Fibroblast of upper back skin (primary cell): ENCODE measurements around the gene ANO4.

ENCODE experiments used
- DNase-seq: peaks from one replicate; pipeline ENCODE4 v3.0.0-alpha.2; 2013

ANO4 gene

DNA sequence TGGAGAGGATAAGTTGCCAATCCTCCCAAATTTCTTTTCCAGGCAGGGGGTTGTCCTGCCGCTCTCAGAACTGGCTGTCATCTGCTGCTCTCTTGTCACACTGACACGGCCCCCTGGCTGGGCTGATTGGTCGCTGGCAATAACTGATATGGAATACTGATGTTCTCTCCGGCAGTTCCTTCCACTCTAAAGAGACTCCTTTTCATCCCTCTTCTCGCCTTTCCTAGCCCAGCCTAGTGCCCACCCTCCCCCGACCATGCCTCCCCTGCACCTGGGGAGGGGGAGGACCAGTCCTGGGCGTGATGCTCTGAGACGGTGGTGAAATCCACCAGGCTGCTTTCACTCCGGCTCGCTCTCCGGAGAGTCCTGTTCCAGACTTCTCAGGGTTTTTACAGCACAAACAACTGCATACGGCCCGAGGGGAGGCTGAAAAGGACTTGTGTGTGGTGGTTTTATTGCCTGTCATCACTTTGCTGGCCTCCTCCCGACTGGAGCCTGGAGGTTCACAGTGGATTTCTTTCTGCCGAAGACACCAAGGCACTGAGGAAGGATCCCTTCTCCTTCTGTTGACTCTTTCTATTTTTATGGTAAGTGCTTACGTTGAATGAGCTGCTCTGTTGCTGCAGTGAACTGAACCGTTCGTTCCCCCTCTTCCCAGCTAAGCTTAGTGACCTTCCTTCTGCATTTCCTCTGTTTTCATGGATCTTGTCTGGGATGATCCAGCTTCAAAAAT is at the start of gene ANO4:
Gene ANO4 (plus strand): TSS at position 336 of the 733 bp plus-strand sequence. CDS start 107,010 bp downstream, outside the sequence.
- peak; percentile 3 for DNase-seq

GRCh38 chr12:100745378-100746071 is 49.1 kb upstream of the ANO4 start:
- no peak for DNase-seq

GRCh38 chr12:100752841-100753240 is 41.7 kb upstream of the ANO4 start:
- DNase-seq = no peak

DNA sequence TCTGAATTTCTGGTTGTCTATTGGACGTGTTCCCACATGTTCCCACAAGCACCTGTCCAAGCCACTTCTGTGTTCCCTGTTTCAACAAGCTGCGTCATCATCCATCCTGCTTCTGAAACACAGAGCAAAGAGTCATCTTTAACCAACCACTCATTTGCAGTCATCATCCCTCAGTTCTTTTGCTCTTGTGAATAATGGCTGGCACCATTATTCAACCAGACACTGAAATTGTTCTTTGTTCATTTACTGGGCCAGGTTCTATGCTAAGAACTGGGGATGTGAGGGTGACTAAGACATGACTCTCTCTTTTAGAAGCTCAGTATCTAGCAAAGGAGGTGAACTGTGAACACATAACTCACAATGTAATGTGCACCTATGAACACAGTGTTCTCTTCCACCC is 40.7 kb upstream of the ANO4 start:
- no peak for DNase-seq

GRCh38 chr12:100755186-100755585 is 39.4 kb upstream of the ANO4 start:
- no peak for DNase-seq

GRCh38 chr12:100758083-100758482 is 36.5 kb upstream of the ANO4 start:
- no peak for DNase-seq

DNA sequence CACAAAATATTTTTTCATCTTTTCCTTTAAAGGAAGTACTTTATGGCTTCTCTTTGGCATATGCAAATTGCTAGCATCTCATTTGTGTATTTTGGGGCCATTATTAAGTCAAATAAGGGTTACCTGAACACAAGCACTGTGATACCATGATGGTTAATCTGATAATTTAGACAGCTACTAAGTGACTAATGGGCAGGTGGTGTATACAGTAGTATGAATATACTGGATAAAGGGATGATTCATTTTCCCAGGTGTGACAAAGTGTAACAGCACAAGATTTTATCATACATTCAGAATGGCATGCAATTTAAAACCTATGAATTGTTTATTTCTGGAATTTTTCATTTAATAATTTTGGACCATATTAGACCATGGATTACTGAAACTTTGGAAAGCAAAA is 27.2 kb upstream of the ANO4 start:
- DNase-seq = no peak

DNA sequence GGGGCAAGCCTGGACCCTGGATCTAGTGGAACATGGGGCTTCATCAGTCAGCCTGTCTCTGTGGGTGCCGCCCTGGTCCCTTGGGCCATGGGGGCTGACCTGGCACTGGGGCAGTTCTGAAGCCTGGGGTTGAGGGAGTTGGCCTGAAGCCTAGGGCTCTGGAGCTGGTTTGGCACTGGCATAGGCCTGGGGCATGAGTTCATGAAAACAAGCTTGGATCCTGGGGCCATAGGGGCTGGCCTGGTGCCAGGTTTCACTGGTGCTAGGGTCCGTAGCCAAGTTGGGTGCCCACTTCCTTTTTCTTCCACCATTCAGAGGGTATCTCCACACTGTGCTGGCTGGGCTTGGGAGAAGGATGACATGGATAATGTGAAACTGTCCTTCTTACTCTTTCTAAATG is 26.6 kb upstream of the ANO4 start:
- DNase-seq = no peak

DNA sequence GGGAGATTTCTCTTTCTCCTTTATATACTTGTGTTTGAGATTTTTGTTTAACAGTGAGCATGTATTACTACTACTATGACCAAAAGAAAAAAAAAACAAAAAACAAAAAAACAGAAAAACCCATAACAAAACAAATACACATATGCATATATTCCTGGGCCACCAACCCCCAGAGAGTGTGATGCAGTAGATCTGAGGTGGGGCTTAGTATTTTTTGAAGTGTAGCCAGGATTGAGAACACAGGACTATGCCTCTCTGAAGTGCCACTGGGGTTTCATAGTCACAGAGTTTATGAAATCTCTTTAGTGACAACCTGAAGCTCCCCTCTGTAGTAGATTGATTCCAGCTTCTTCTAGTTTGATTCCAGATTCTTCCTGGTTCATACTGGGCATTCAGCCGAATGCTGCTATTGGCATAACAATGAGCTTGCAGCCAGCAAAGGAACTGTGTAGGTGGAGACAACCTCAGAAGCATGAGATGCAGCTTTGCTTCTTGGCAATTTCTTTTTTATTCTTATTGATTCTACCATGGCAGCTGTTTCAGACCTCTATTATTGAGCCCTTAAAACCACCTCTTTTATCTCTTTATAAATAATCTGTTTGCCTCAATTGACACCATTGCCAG is 15.5 kb upstream of the ANO4 start:
- DNase-seq = no peak

- no peak for DNase-seq
Measured at GRCh38 chr12:100789146-100789545, 5.4 kb upstream of the ANO4 start.

- no peak for DNase-seq
Measured at GRCh38 chr12:100789975-100790374, 4.6 kb upstream of the ANO4 start.

GRCh38 chr12:100790552-100790951 is 4.0 kb upstream of the ANO4 start:
- DNase-seq = no peak

GRCh38 chr12:100793182-100793581 is 1.4 kb upstream of the ANO4 start:
- DNase-seq = peak; percentile 26

- no peak for DNase-seq
Measured at GRCh38 chr12:100795174-100795799, 711 bp downstream of the ANO4 start.

DNA sequence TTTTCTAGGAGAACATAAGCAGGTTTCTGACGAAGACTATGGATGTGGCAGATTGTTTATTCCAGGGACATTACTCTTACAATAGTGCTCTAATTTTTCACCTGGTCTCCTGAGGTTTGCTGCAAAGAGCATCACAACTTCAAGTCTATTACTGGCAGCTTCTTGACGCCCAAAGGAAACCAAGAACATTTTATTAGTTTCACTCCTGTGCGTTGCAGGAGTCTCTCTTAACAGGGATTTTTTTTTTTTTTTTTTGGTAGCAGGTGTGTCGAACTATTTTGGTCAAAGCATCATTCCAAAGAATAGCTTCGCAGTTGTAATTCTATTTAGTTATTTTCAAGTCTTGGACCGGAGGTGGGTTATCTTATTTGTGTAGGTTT is 1.2 kb downstream of the ANO4 start:
- DNase-seq = no peak

DNA sequence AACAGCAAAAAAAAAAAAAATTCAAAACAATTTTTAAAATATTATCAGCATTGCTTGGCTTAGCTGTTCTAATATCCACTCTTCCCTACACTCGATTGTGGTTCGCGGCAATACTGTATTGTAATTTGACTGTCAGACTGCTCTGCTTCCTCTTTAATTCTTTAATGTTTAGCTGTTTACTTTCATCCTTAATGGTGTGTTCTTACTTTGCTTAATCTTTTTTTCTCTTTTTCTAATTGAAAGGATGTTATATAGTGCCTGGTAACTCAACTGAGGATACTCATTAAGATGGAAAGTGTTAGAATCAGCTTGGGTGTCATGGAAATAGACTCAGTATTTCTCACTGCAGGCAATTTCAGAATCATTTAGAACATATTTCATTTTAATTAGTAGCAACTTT is 2.0 kb downstream of the ANO4 start:
- no peak for DNase-seq

- no peak for DNase-seq
Measured at GRCh38 chr12:100797246-100797645, 2.7 kb downstream of the ANO4 start.

- DNase-seq = no peak
Measured at GRCh38 chr12:100797786-100798185, 3.2 kb downstream of the ANO4 start.

DNA sequence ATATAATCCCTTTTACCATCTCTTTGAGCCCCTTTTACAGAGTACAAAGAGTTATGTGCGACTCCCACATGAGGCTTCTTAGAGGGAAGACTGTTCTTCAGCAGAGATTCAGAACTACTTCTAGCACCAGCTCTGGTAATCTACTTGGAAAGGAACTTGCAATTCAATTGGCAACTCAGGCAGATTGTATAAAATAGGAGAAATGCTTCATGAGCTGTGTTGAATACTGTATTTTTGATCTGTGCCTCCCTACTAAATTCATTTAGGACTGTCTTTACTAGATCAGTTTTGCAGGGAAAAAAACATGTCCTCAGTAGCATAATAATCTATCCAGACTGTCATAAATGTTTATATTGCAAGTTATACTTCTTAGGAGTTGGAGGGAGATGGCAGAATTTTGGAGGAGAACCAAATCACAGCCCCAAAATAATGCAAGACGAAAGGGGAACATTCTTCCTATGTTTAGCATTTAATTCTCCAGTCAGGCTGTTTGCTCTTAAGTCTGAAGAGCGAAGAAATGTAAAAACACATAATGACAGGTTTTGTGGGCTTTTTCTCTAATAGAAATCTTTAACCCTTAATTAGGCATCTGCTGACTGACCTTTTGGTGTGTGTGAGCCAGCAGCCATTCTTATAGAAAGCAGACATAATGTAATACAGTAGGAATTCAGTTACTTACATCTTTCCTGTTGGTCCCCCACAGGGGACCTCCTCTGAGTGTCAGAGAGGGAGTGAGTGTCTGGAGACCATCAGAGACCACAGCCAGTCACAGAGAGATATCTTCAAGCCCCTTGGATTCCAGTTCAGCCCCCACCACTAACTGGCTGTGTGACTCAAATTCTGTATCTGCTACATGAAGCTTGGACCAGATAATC is 3.9 kb downstream of the ANO4 start:
- DNase-seq = peak; percentile 59

- no peak for DNase-seq
Measured at GRCh38 chr12:100799770-100800169, 5.2 kb downstream of the ANO4 start.

- DNase-seq = no peak
Measured at GRCh38 chr12:100800723-100801122, 6.1 kb downstream of the ANO4 start.

DNA sequence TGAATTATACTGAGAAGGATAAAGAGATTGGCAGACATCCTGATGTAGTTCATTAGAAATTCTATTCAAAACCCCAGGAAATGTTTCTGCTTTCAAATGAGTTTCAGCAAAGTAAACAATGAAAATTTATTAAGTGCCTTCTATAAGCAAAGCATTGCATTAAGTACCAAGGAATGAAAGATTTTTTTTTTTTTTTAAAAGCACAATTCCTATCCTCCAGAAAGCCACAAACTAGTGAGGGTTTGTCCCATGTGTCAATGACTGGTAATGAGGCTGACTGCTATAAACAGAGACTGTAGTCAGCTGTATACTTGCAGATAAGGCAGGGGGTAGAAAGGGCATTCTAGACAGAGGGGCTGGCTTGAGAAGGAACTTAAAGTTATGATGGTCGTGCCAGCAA is 6.7 kb downstream of the ANO4 start:
- no peak for DNase-seq

GRCh38 chr12:100808777-100809176 is 14.2 kb downstream of the ANO4 start:
- no peak for DNase-seq
